ENCODE results near the gene MDH1B.
"Not testable (repeated sequence)": the region's sequence is repeated elsewhere in the genome, so short reads cannot be mapped to it uniquely, and the experiment has no call there.

MDH1B gene

DNA sequence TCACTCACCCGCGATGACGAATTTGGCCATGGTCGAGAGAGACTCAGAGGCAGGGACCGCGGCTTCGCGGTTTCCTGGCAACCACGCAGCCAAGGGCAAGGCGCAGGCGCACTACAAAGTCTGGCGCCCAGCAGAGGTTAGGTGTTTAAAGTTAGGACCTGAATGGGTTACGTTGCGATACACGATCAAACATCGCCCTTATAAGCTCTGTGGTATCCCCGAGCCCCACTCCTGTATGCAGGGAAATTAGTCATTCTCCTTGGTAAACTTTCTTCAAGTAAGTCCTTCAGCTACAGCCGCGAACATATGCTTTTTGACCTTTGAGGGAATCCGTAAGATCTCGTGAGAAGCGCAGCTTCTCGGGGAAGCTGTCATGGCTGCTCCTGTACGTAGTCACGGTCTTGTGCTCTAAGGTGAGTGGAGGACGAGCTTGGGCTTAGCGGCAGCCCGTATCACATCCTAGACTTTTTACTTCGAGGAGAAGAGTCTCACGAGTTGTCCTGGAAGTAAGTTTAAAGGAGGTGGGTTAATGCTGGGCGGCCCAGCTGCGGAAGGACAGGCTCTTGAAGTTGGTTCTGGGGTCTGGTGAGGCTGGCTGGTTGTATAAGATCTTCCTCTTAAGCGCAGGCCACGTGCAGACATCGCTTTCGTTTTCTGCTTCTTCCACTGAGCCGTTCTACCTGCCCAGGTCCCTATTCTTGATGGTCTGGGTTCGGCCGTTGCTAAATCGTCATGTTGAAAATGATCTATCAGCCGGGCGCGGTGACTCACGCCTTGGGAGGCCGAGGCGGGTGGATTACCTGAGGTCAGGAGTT lies at the start of gene MDH1B, which contains the start of gene FASTKD2:
MDH1B (minus strand) TSS at position 87 of the 815 bp plus-strand sequence; CDS start at position 30, 57 bp downstream.
FASTKD2 (plus strand) TSS at position 365 of the 815 bp plus-strand sequence. CDS start 1,088 bp downstream, outside the sequence.
- peak; percentile 84 for DNase-seq

GRCh38 chr2:206814498-206814897 lies 49.4 kb upstream of the MDH1B start:
- DNase-seq: no peak

GRCh38 chr2:206812471-206812870 lies 47.3 kb upstream of the MDH1B start:
- not testable (repeated sequence) for DNase-seq

DNA sequence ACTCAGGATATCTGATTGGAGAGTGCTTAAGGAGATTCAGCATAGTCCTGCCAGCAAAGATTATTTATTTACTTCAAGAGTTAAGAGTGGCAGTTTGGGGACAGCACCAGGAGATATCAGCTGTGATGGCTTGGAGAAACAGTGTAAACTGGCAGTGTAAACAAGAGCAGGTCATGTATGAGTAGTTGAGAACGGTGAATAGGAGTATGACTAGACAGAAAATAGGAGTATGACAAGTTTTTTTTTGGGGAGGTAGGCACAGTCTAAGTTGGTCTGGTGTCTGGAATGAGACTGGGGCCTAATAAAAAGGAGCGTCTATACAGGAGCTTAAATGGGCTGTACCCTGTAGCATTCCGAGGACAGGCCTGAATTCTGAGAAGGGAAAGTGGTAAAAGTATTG lies 42.5 kb upstream of the MDH1B start:
- DNase-seq: not testable (repeated sequence)

GRCh38 chr2:206805887-206806607 lies 40.9 kb upstream of the MDH1B start:
- DNase-seq: no peak

GRCh38 chr2:206804326-206804725 lies 39.2 kb upstream of the MDH1B start:
- no peak for DNase-seq

GRCh38 chr2:206802654-206803514 lies 37.8 kb upstream of the MDH1B start:
- no peak for DNase-seq

- DNase-seq: no peak
Measured at GRCh38 chr2:206801418-206802189, 36.5 kb upstream of the MDH1B start.

GRCh38 chr2:206800506-206801417 lies 35.6 kb upstream of the MDH1B start:
- peak; percentile 46 for DNase-seq

GRCh38 chr2:206799083-206799482 lies 34.0 kb upstream of the MDH1B start:
- DNase-seq: no peak

- no peak for DNase-seq
Measured at GRCh38 chr2:206798000-206798399, 32.9 kb upstream of the MDH1B start.

DNA sequence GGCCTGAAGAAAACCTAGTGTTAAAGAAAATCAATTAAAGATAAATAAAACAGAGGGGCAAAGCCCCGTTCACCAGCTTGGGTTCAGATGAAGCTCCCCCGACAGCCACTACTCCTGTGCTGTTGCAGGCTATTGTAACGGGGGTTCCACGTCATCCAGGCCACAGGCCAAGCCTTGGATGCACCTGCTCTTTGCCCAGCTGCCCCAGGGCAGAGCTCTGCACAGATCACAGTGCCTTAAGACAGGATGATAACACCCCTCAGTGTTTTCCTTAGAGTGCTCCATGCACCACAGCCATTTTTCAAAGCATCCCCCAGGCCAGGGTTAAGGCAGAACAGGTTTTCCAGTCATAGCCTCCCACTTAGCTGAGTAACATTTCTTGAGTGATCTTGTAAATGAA lies 32.2 kb upstream of the MDH1B start:
- peak; percentile 18 for DNase-seq

DNA sequence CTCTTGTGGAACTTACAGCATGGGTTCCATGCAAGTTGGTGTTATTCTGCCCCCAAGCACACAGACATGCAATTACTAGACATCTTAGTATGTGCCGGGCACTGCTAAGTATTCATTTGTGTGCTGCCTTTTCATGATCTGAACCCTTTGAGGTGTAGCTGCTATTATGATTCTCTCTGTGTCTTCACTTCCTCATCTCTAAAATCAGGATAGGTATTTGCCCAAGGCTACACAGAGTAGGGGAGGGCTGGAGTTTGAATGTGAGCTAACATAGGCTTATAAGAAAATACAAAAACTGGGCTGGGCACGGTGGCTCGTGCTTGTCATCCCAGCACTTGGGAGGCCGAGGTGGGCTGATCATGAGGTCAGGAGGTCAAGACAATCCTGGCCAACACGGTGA lies 27.5 kb upstream of the MDH1B start:
- DNase-seq: no peak

DNA sequence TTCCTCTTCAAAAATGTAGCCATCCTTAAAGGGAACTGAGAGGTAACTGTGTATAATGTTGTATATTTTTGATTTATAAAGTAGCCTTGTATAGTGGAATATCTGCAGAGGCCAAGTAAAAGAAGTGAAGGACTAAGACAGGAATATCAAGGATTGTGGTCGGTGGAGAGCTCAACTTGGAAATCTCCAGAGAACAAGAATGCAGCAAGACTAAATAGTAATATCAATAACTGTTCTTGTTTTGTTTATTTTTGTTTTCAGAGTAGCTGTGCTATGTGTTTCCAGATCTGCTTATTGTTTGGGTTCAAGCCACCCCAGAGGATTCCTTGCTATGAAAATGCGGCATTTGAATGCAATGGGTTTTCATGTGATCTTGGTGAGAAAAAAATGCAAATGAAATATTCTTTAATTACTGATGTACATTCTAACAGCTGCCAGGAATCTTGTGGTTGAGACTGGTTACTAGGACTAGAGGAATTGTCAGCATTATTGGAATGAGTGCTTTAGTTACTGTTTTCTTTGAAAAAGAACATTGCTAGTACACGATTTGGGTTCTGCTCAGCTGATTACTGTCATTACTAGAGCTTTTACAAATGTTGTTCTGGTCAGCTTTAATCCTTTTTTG lies 25.3 kb upstream of the MDH1B start:
- DNase-seq: no peak

DNA sequence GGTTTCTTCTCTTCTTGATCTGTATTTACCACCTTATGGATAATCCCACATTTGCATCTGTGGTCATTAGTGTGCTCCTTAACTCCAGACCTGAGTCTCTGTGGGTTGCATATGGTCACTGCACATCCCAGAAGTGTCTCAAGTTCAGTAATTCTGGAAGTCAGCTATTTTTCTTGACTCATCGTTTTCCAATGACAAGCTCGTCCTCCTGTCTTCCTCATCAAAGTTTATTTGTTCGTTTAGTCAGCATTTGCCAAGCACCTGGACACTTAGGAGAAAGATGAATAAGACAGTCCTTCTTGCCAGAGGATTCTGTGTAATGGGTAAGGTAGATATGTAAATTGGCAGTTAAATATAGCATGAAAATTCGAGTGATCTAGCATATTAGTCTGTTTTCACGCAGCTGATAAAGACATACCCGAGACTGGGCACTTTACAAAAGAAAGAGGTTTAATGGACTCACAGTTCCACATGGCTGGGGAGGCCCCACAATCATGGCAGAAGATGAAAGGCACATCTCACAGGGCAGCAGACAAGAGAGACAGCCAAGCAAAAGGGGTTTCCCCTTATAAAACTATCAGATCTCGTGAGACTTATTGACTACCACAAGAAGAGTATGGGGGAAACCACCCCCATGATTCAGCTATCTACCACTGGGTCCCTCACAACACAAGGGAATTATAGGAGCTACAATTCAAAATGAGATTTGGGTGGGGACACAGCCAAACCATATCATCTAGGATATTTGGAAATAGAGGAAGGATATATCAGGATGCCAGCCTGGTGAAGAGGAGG lies 19.6 kb upstream of the MDH1B start:
- no peak for DNase-seq

DNA sequence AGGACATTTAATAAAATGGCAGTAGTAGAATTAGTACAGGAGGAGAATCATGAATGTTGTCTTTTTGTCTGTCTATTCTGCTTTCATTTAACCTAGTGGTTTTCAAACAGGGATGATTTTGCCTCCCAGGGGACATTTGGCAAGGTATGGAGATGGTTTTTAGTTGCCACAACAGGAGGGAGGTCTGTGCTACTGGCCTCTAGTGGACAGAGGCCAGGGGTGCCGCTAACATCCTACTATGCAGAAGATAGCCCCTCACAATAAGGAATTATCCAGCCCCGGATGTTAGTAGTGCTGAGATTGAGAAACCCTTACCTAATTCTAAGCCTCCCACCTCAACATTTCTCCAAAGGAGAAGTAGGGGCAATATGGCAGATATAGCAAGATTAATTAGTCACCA lies 18.6 kb upstream of the MDH1B start:
- no peak for DNase-seq

DNA sequence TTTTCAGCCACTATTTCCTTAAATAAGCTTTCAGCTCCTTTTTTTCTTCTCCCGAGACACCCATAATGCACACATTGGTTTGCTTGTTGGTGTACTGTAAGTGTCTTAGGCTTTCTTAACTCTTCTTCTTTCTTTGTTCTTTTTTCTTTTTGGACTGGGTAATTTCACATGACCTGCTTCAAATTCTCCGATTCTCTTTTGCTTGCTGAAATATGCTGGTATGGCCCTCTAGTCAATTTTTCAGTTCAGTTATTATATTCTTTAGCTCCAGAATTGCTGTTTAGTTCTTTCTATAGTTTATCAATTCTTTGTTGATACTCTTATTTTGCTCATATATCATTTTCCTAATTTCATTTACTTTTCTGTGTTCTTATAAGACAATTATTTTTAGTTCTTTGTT lies 15.5 kb upstream of the MDH1B start:
- no peak for DNase-seq

GRCh38 chr2:206776432-206776831 lies 11.3 kb upstream of the MDH1B start:
- DNase-seq: no peak

- no peak for DNase-seq
Measured at GRCh38 chr2:206774871-206775270, 9.7 kb upstream of the MDH1B start.

Data from NCI-H1092 treated with DMSO at 0.1 percent for 48 hours (cell line).